GM12878 (cell line): ENCODE data around the gene RPL7A. TPM values are rescaled to one million over a fixed set of nuclear protein-coding genes. Genes with fewer than 3 reads are reported as not detected.

Experiments
- ATAC-seq: fragments of 200-7000 bp; cut with Tn5 transposase; 3 replicates; pipeline ENCODE4 v1.9.1; 2020; ENCODE audit warnings: mild to moderate bottlenecking, moderate library complexity
- BruUV-seq: library from RNA; stranded (reverse); fragments of 400-500 nt; replicated peaks from 2 replicates; lab custom pipeline; 2021; lab: Mats Ljungman, UMichigan
- CTCF ChIA-PET: fragments of 300-600 bp; sonication (Branson Sonifier 250); formaldehyde crosslinking; extraction: SDS; loops from one replicate; lab custom pipeline; 2021; ENCODE audit warnings: inconsistent platforms; lab: Yijun Ruan, JAX
- POLR2A ChIA-PET: fragments of 350-600 bp; formaldehyde crosslinking; extraction: SDS; loops from one replicate; lab custom pipeline; 2021; ENCODE audit warnings: inconsistent platforms; lab: Charles Lee
- RAD21 ChIA-PET: fragments of 300-600 bp; sonication (Branson Sonifier 250); formaldehyde crosslinking; loops from one replicate; lab custom pipeline; 2023; ENCODE audit warnings: antibody characterized with exemption; ENCODE audit not compliant: unreplicated experiment; lab: Charles Lee
- SMC1A ChIA-PET: fragments of 300-600 bp; sonication (Branson Sonifier 250); formaldehyde crosslinking; loops from one replicate; lab custom pipeline; 2023; ENCODE audit not compliant: unreplicated experiment, uncharacterized antibody; lab: Charles Lee
- DNase-seq: peaks from one replicate; pipeline ENCODE4 v3.0.0-alpha.2; 2011; ENCODE audit warnings: low read depth, low spot score
- FAIRE-seq: peaks from 3 replicates; lab custom pipeline; 2011; peaks lifted over from hg19 to GRCh38; lab: Jason Lieb, UNC
- H2AFZ ChIP-seq: 2 replicates; pipeline ENCODE4 v1.6.0; 2011; ENCODE audit warnings: low read depth, low read length, control low read depth; ENCODE audit not compliant: control insufficient read depth
- H3K27ac ChIP-seq: 2 replicates; pipeline ENCODE4 v1.5.1; 2011; ENCODE audit warnings: control low read depth; ENCODE audit not compliant: control insufficient read depth, insufficient read depth
- H3K27me3 ChIP-seq, 2 experiments: replicated peaks in 1 of 2; 2 replicates each; pipeline versions ENCODE4 v1.6.0 to v1.6.1; 2011; ENCODE audit warnings: low read length in 1 of 2; ENCODE audit not compliant: control insufficient read depth in 2 of 2, insufficient read depth in 2 of 2
- H3K36me3 ChIP-seq, 2 experiments: 2 replicates each; pipeline ENCODE4 v1.5.1; 2011; ENCODE audit warnings: low read length in 1 of 2; ENCODE audit not compliant: control insufficient read depth in 2 of 2, insufficient read depth in 2 of 2
- H3K4me1 ChIP-seq: 2 replicates; pipeline ENCODE4 v1.6.1; 2011; ENCODE audit warnings: mild to moderate bottlenecking, low read length, moderate library complexity, mixed read lengths; ENCODE audit not compliant: control insufficient read depth, insufficient read depth
- H3K4me2 ChIP-seq: 2 replicates; pipeline ENCODE4 v1.6.0; 2011; ENCODE audit warnings: control low read depth; ENCODE audit not compliant: control insufficient read depth, insufficient read depth
- H3K4me3 ChIP-seq: fragments of 200-600 bp; sonication (generic); 2 replicates; pipeline ENCODE4 v1.5.1; 2016
- H3K79me2 ChIP-seq: 2 replicates; pipeline ENCODE4 v1.6.0; 2011; ENCODE audit warnings: low read length; ENCODE audit not compliant: control insufficient read depth, insufficient read depth
- H3K9ac ChIP-seq: 2 replicates; pipeline ENCODE4 v1.8.0; 2011; ENCODE audit warnings: low read length, control low read depth, mixed read lengths; ENCODE audit not compliant: control insufficient read depth, insufficient read depth
- H3K9me3 ChIP-seq: replicated peaks from 3 replicates; pipeline ENCODE4 v1.5.1; 2011; ENCODE audit warnings: mild to moderate bottlenecking, low read length; ENCODE audit not compliant: control insufficient read depth, insufficient read depth
- H4K20me1 ChIP-seq: 2 replicates; pipeline ENCODE4 v1.6.0; 2011; ENCODE audit not compliant: control insufficient read depth, insufficient read depth
- ETV6 ChIP-seq, 2 experiments: fragments of 450-650 bp in 1 of 2; IDR thresholded peaks in 1 of 2; conservative IDR thresholded peaks in 1 of 2; 2 replicates each; pipeline ENCODE4 v1.6.1; 2014; ENCODE audit warnings: antibody characterized with exemption in 1 of 2, borderline replicate concordance in 1 of 2, low read depth in 1 of 2, mild to moderate bottlenecking in 1 of 2, moderate library complexity in 1 of 2
- FOXK2 ChIP-seq: fragments of 450-650 bp; IDR thresholded peaks from 2 replicates; pipeline ENCODE4 v1.6.1; 2017; ENCODE audit warnings: mild to moderate bottlenecking, moderate library complexity
- MEF2A ChIP-seq: IDR thresholded peaks from 2 replicates; pipeline ENCODE4 v1.6.1; 2011; ENCODE audit warnings: low read depth, mild to moderate bottlenecking, low read length, moderate library complexity; ENCODE audit not compliant: insufficient read depth
- MTA3 ChIP-seq: IDR thresholded peaks from 2 replicates; pipeline ENCODE4 v1.6.1; 2012; ENCODE audit warnings: low read length, inconsistent platforms, borderline replicate concordance
- RBBP5 ChIP-seq: fragments of 200-600 bp; sonication (generic); conservative IDR thresholded peaks from 2 replicates; pipeline ENCODE4 v1.6.1; 2016
- SREBF2 ChIP-seq: IDR thresholded peaks from 2 replicates; pipeline ENCODE4 v1.6.1; 2012; ENCODE audit warnings: mild to moderate bottlenecking, low read length
- WRNIP1 ChIP-seq: IDR thresholded peaks from 2 replicates; pipeline ENCODE4 v1.6.1; 2011; ENCODE audit warnings: low read depth, low read length, improper control_type of control experiment, borderline replicate concordance
- ZNF217 ChIP-seq: fragments of 450-650 bp; IDR thresholded peaks from 2 replicates; pipeline ENCODE4 v1.6.1; 2017; ENCODE audit warnings: antibody characterized with exemption, mild to moderate bottlenecking
- WGBS: methylation state at CpG from one replicate; pipeline ENCODE4 v1.1.6; 2016; ENCODE audit warnings: low lambda C conversion rate; ENCODE audit not compliant: insufficient replicate concordance, insufficient coverage; ENCODE audit errors: missing lambda C conversion rate; 5-methylcytosine and 5-hydroxymethylcytosine counted together
- in situ Hi-C: fragments of 300-500 bp; cut with MboI; formaldehyde crosslinking; loops from 9 replicates; pipeline ENCODE4 v1.14.3; 2018; ENCODE audit warnings: mixed read lengths
- intact Hi-C: fragments of 100-400 bp; cut with micrococcal nuclease; formaldehyde crosslinking; loops from one replicate; pipeline ENCODE4 v1.14.2; 2022; ENCODE audit not compliant: unreplicated experiment
- polyA plus RNA-seq, 11 experiments: library from polyadenylated mRNA; depleted of rRNA in 4 of 11; unstranded in 6 of 11; stranded (reverse) in 5 of 11; fragments of >200 nt; fragmentation: Nextera tagmentation in 4 of 11; fragmentation: Illumina TruSeq in 1 of 11; extraction: Ambion mirVana in 4 of 11; extraction: Trizol in 1 of 11; gene quantifications; 1 replicate in 1 of 11; 2 replicates in 10 of 11; pipeline versions ENCODE4 v1.2.1 to v1.2.3, GENCODE V29; 2011 to 2016; ENCODE audit warnings: inconsistent platforms in 2 of 11, missing spikeins in 2 of 11, low read depth in 1 of 11
- total RNA-seq, 4 experiments: library from RNA; depleted of rRNA in 3 of 4; stranded (reverse); fragments of >200 nt in 3 of 4; fragmentation: Illumina TruSeq in 1 of 4; extraction: Trizol in 1 of 4; gene quantifications; 2 replicates each; pipeline versions ENCODE4 v1.2.1 to v1.2.3, GENCODE V29; 2013 to 2021
- TF ChIP-seq, protein P1 (sequence below): IDR thresholded peaks from 2 replicates; pipeline ENCODE4 v1.6.1; 2012; ENCODE audit warnings: mild to moderate bottlenecking, low read depth, low read length
- TF ChIP-seq, protein P2 (sequence below): fragments of 450-650 bp; IDR thresholded peaks from 2 replicates; pipeline ENCODE4 v1.6.1; 2017; ENCODE audit warnings: borderline replicate concordance
- TF ChIP-seq, protein P3 (sequence below): fragments of 450-650 bp; formaldehyde crosslinking; IDR thresholded peaks from 2 replicates; pipeline ENCODE4 v1.4.0; 2022; ENCODE audit warnings: mild to moderate bottlenecking, moderate library complexity
- TF ChIP-seq, protein P4 (sequence below): IDR thresholded peaks from 2 replicates; pipeline ENCODE4 v1.6.1; 2012; ENCODE audit warnings: low read depth, low read length, improper control_type of control experiment
- TF ChIP-seq, protein P5 (sequence below): fragments of 450-650 bp; IDR thresholded peaks from 2 replicates; pipeline ENCODE4 v1.6.1; 2016; ENCODE audit warnings: mild to moderate bottlenecking

Gene RPL7A
- total and polyA plus RNA-seq, 10 of the 15 experiments (the other 5 are each of a cell fraction or from before 2014, with no cell fraction given): 917 to 5,193 (median 3,326) TPM

DNA sequence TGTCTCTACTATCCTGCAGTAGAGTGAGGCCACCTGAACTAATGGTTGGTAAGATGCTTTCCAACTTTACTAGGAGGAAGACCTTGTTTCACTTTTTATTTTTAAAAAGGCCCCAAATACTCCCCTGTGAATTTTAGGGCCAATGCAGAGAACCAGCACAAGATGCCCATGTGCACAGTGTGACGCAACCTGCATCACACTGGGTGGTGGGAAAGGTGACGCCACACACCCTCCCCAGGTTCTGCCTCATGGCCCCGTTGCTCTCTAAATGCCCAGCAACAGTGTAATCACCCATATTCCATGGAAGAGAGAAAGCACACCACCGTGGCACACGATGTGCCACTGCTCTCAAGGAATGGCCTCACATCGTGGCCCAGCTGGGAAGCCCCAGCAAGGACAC, 21.4 kb downstream of the RPL7A start (continued):
- TF ChIP-seq, protein P1, sequence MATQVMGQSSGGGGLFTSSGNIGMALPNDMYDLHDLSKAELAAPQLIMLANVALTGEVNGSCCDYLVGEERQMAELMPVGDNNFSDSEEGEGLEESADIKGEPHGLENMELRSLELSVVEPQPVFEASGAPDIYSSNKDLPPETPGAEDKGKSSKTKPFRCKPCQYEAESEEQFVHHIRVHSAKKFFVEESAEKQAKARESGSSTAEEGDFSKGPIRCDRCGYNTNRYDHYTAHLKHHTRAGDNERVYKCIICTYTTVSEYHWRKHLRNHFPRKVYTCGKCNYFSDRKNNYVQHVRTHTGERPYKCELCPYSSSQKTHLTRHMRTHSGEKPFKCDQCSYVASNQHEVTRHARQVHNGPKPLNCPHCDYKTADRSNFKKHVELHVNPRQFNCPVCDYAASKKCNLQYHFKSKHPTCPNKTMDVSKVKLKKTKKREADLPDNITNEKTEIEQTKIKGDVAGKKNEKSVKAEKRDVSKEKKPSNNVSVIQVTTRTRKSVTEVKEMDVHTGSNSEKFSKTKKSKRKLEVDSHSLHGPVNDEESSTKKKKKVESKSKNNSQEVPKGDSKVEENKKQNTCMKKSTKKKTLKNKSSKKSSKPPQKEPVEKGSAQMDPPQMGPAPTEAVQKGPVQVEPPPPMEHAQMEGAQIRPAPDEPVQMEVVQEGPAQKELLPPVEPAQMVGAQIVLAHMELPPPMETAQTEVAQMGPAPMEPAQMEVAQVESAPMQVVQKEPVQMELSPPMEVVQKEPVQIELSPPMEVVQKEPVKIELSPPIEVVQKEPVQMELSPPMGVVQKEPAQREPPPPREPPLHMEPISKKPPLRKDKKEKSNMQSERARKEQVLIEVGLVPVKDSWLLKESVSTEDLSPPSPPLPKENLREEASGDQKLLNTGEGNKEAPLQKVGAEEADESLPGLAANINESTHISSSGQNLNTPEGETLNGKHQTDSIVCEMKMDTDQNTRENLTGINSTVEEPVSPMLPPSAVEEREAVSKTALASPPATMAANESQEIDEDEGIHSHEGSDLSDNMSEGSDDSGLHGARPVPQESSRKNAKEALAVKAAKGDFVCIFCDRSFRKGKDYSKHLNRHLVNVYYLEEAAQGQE: no peak

DNA sequence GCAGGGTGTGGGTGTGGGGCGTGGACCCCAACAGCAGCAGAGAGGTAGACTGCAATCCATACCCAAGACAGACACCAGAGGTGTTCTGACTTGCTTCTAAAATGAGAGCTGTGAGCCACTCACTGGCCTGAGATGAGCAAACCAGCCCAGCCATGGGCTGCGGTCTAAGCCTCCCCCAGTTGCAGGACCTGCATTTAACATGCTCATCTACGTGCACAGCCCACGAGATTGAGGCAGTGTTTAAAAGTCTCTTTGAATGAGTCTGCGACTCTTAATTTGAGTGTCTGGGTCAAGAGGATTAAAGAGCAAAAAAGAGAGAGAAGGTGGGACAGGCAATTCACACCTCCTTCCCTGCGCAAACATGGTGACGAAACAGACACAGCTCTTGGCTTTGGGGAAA, 21.9 kb downstream of the RPL7A start:
- peaks cover 78% of the 10 kb centered on the region for H3K79me2 ChIP-seq
- WGBS: 50% methylated on average over 7 of the region's 7 CpGs
- H3K27me3 ChIP-seq: no peaks in the 10 kb centered on the region
- in situ Hi-C loops: no loop called here
- ChIA-PET RAD21 (no interaction called here), CTCF (no interaction called here), SMC1A (no interaction called here), POLR2A (interaction anchor here (1.1 to 1.4 kb wide), 2 partner anchors 13 to 14 kb away, joined by 3 read pairs; partner anchors contain the start of gene SURF1)
- H3K36me3 ChIP-seq: peaks cover 24 to 35% of the 10 kb centered on the region in 2 experiments
- H3K4me1 ChIP-seq: peaks cover 22% of the 10 kb centered on the region
- FAIRE-seq (no peak), ATAC-seq (no peak), DNase-seq (no peak)
- peaks cover 37% of the 10 kb centered on the region for H4K20me1 ChIP-seq
- no peak overlapping the region for H3K9ac ChIP-seq
- no peaks in the 10 kb centered on the region for H3K9me3 ChIP-seq
- H2AFZ ChIP-seq: no peak overlapping the region
- BruUV-seq: no TSS peak
- intact Hi-C loops: loop anchor here (5.0 kb wide), 1 partner anchor 33 kb away; the partner anchor contains the start of gene SURF6
- H3K4me2 ChIP-seq: no peak overlapping the region
- no peak overlapping the region for H3K4me3 ChIP-seq
- no peak overlapping the region for H3K27ac ChIP-seq
- no peak for TF ChIP-seq MEF2A
- no peak for TF ChIP-seq SREBF2
- TF ChIP-seq FOXK2: no peak
- no peak for TF ChIP-seq RBBP5
- TF ChIP-seq, protein P2, sequence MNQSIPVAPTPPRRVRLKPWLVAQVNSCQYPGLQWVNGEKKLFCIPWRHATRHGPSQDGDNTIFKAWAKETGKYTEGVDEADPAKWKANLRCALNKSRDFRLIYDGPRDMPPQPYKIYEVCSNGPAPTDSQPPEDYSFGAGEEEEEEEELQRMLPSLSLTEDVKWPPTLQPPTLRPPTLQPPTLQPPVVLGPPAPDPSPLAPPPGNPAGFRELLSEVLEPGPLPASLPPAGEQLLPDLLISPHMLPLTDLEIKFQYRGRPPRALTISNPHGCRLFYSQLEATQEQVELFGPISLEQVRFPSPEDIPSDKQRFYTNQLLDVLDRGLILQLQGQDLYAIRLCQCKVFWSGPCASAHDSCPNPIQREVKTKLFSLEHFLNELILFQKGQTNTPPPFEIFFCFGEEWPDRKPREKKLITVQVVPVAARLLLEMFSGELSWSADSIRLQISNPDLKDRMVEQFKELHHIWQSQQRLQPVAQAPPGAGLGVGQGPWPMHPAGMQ: no peak
- TF ChIP-seq, protein P3, sequence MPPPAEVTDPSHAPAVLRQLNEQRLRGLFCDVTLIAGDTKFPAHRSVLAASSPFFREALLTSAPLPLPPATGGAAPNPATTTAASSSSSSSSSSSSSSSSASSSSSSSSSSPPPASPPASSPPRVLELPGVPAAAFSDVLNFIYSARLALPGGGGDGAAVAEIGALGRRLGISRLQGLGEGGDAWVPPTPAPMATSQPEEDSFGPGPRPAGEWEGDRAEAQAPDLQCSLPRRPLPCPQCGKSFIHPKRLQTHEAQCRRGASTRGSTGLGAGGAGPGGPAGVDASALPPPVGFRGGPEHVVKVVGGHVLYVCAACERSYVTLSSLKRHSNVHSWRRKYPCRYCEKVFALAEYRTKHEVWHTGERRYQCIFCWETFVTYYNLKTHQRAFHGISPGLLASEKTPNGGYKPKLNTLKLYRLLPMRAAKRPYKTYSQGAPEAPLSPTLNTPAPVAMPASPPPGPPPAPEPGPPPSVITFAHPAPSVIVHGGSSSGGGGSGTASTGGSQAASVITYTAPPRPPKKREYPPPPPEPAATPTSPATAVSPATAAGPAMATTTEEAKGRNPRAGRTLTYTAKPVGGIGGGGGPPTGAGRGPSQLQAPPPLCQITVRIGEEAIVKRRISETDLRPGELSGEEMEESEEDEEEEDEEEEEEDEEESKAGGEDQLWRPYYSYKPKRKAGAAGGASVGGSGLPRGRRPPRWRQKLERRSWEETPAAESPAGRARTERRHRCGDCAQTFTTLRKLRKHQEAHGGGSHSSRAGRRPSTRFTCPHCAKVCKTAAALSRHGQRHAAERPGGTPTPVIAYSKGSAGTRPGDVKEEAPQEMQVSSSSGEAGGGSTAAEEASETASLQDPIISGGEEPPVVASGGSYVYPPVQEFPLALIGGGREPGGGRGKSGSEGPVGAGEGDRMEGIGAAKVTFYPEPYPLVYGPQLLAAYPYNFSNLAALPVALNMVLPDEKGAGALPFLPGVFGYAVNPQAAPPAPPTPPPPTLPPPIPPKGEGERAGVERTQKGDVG (CRISPR knock-in tag): no peak
- TF ChIP-seq ETV6 (conservative IDR thresholded peaks at IDR 0.05 in 1 of 2, IDR thresholded peaks at IDR 0.05 in 1 of 2; ENCODE audit: borderline replicate concordance in 1 of 2, low read depth in 1 of 2): no peak
- TF ChIP-seq, protein P4, sequence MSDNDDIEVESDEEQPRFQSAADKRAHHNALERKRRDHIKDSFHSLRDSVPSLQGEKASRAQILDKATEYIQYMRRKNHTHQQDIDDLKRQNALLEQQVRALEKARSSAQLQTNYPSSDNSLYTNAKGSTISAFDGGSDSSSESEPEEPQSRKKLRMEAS: no peak
- TF ChIP-seq WRNIP1: no peak
- no peak for TF ChIP-seq MTA3
- no peak for TF ChIP-seq ZNF217
- TF ChIP-seq, protein P5, sequence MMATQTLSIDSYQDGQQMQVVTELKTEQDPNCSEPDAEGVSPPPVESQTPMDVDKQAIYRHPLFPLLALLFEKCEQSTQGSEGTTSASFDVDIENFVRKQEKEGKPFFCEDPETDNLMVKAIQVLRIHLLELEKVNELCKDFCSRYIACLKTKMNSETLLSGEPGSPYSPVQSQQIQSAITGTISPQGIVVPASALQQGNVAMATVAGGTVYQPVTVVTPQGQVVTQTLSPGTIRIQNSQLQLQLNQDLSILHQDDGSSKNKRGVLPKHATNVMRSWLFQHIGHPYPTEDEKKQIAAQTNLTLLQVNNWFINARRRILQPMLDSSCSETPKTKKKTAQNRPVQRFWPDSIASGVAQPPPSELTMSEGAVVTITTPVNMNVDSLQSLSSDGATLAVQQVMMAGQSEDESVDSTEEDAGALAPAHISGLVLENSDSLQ: no peak
